Muscle of leg (tissue), 11 donors: ENCODE measurements around the gene B9D1. TPM values are rescaled to one million over a fixed set of nuclear protein-coding genes. Genes with fewer than 3 reads are reported as not detected.

Experiments
- DNase-seq: peaks from one replicate; pipeline ENCODE4 v3.0.0; 2013
- H3K27ac ChIP-seq: one replicate; pipeline ENCODE4 v1.5.1; 2013; ENCODE audit warnings: mild to moderate bottlenecking, low read length, control low read depth
- H3K27me3 ChIP-seq: one replicate; pipeline ENCODE4 v1.6.1; 2013; ENCODE audit warnings: low read length; ENCODE audit not compliant: control insufficient read depth, insufficient read depth
- H3K36me3 ChIP-seq: one replicate; pipeline ENCODE4 v1.6.1; 2013; ENCODE audit warnings: low read length; ENCODE audit not compliant: control insufficient read depth, insufficient read depth
- H3K4me1 ChIP-seq: one replicate; pipeline ENCODE4 v1.6.1; 2013; ENCODE audit warnings: low read length; ENCODE audit not compliant: control insufficient read depth, insufficient read depth
- H3K4me3 ChIP-seq: one replicate; pipeline ENCODE4 v1.5.1; 2013; ENCODE audit warnings: low read length, control low read depth
- H3K9me3 ChIP-seq: replicated peaks from 2 replicates; pipeline ENCODE4 v1.6.1; 2013; ENCODE audit warnings: low read depth, low read length; ENCODE audit not compliant: control insufficient read depth
- WGBS: methylation state at CpG from one replicate; pipeline ENCODE4 v1.1.5; 2013; ENCODE audit warnings: missing lambda C conversion rate; ENCODE audit not compliant: insufficient coverage; 5-methylcytosine and 5-hydroxymethylcytosine counted together
- polyA plus RNA-seq, 8 donors: library from polyadenylated mRNA; unstranded; fragments of 120-200 nt; gene quantifications; one replicate each; pipeline versions ENCODE4 v1.2.1 to v1.2.3, GENCODE V29; 2013; ENCODE audit warnings: inconsistent platforms in 1 of 8, low replicate concordance in 1 of 8; ENCODE audit not compliant: insufficient read length in 8 of 8, insufficient read depth in 1 of 8
- total RNA-seq: library from RNA; stranded (reverse); fragments of 120-200 nt; gene quantifications from one replicate; pipeline ENCODE4 v1.2.4, GENCODE V29; 2013

B9D1 gene
- total and polyA plus RNA-seq, 9 donors = 5.7 to 9.7 (median 6.7) TPM

- no peak for DNase-seq
- H3K4me3 ChIP-seq = no peak overlapping the region
- H3K4me1 ChIP-seq = peaks cover 19% of the 10 kb centered on the region
- H3K9me3 ChIP-seq = no peaks in the 10 kb centered on the region
- peaks cover 16% of the 10 kb centered on the region for H3K36me3 ChIP-seq
- no CpG with 5 or more reads among the region's 1 CpG for WGBS
- no peaks in the 10 kb centered on the region for H3K27me3 ChIP-seq
- H3K27ac ChIP-seq = no peak overlapping the region
Measured at GRCh38 chr17:19375732-19376131, 13.2 kb upstream of the B9D1 start.

- H3K27me3 ChIP-seq = no peaks in the 10 kb centered on the region
- 95% methylated on average over 2 of the region's 5 CpGs for WGBS
- H3K27ac ChIP-seq = no peak overlapping the region
- no peaks in the 10 kb centered on the region for H3K9me3 ChIP-seq
- no peak for DNase-seq
- H3K4me1 ChIP-seq = peaks cover 17% of the 10 kb centered on the region
- H3K36me3 ChIP-seq = peaks cover under 1% of the 10 kb centered on the region
- H3K4me3 ChIP-seq = no peak overlapping the region
Measured at GRCh38 chr17:19374136-19374535, 11.6 kb upstream of the B9D1 start.

- Histone ChIP-seq H3K4me1 (peaks cover 13% of the 10 kb centered on the region), H3K36me3 (no peaks in the 10 kb centered on the region), H3K4me3 (no peak overlapping the region), H3K9me3 (no peaks in the 10 kb centered on the region), H3K27me3 (no peaks in the 10 kb centered on the region), H3K27ac (no peak overlapping the region)
- DNase-seq = peak; percentile 6
- WGBS = 87% methylated on average over 4 of the region's 8 CpGs
Measured at GRCh38 chr17:19372866-19373504, 10.5 kb upstream of the B9D1 start.

DNA sequence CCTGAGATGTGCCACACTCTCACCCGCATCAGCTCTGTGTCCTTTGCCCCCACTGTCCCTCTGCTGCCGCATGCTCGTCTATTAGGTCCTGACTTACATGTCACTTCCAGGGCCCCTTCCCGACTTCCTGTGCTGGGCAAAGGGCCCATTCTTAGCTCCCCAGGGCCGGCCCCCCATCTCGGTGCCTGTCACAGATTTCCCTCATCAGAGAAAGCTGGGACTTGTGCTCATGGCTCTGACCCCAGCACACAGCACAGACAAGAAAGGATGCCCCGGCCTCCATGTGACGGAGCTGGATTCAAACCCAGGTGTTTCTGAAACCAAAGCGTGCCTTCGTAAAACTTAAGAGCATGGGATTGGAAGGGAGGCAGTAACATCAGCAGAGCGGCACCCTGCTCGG, 9.9 kb upstream of the B9D1 start:
- Histone ChIP-seq H3K4me1 (peaks cover 13% of the 10 kb centered on the region), H3K27ac (no peak overlapping the region), H3K36me3 (no peaks in the 10 kb centered on the region), H3K9me3 (no peaks in the 10 kb centered on the region), H3K27me3 (no peaks in the 10 kb centered on the region), H3K4me3 (no peak overlapping the region)
- no peak for DNase-seq
- 62% methylated on average over 8 of the region's 12 CpGs for WGBS

DNA sequence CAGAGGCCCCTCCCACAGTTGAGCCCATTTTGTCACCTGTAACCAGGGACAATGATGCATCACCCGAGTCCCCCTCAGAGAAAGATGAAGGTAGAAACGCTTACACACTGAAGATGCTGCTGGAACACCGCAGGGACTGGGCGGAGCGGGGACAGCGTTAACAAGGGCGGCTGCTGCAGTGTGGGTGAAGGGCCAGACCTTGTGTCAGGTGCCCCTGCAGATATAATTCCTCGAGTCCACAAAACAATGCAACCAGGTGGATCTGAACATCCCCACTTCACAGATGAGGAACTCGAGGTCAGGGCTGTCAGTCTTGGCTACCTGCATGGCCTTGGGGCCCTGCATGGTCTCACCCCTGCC, 9.5 kb upstream of the B9D1 start:
- no peaks in the 10 kb centered on the region for H3K9me3 ChIP-seq
- peaks cover 12% of the 10 kb centered on the region for H3K4me1 ChIP-seq
- 84% methylated on average over 9 of the region's 9 CpGs for WGBS
- no peak overlapping the region for H3K4me3 ChIP-seq
- H3K36me3 ChIP-seq = no peaks in the 10 kb centered on the region
- H3K27ac ChIP-seq = no peak overlapping the region
- DNase-seq = no peak
- H3K27me3 ChIP-seq = no peaks in the 10 kb centered on the region

- Histone ChIP-seq H3K27ac (no peak overlapping the region), H3K4me1 (peaks cover 9% of the 10 kb centered on the region), H3K4me3 (no peak overlapping the region), H3K27me3 (no peaks in the 10 kb centered on the region), H3K9me3 (no peaks in the 10 kb centered on the region), H3K36me3 (no peaks in the 10 kb centered on the region)
- DNase-seq = no peak
- WGBS = 67% methylated on average over 1 of the region's 7 CpGs
Measured at GRCh38 chr17:19371259-19372010, 8.9 kb upstream of the B9D1 start.

- Histone ChIP-seq H3K4me1 (peaks cover 7% of the 10 kb centered on the region), H3K27me3 (no peaks in the 10 kb centered on the region), H3K9me3 (no peaks in the 10 kb centered on the region), H3K36me3 (no peaks in the 10 kb centered on the region), H3K4me3 (no peak overlapping the region), H3K27ac (no peak overlapping the region)
- no peak for DNase-seq
- WGBS = 80% methylated on average over 2 of the region's 7 CpGs
Measured at GRCh38 chr17:19370493-19370960, 8.0 kb upstream of the B9D1 start.

DNA sequence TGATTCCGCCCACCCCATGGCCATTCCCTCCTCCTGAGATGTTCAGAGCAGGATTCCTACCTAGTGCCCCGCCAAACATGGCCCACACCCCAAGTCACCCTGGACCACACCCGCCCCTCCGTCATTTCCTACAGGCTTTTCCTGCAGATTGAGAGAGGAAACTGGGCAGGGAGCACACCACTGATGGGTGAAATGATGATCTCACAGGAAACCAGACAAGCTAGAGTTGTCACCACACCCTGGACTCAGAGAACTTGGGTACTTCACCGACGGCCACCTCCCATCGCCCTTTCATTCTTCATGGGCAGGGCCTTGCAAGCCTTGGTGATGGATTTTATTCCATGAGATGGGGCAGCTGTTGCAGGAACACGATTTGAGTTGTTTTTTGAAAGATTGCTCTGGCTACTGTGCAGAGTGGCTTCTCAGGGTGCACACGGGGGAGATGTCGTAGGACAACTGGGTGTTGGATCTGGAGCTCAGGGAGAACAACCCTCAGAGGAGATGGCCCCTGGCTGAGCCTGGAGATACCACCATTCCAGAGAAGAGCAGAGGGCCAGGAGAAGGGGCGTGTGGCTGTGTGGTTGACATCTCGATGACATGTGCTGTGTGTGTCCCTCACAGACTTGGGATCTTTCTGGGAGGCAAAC, 7.4 kb upstream of the B9D1 start:
- Histone ChIP-seq H3K4me3 (no peak overlapping the region), H3K9me3 (no peaks in the 10 kb centered on the region), H3K27ac (no peak overlapping the region), H3K36me3 (no peaks in the 10 kb centered on the region), H3K27me3 (no peaks in the 10 kb centered on the region), H3K4me1 (peaks cover 13% of the 10 kb centered on the region)
- WGBS = 85% methylated on average over 10 of the region's 12 CpGs
- DNase-seq = no peak

DNA sequence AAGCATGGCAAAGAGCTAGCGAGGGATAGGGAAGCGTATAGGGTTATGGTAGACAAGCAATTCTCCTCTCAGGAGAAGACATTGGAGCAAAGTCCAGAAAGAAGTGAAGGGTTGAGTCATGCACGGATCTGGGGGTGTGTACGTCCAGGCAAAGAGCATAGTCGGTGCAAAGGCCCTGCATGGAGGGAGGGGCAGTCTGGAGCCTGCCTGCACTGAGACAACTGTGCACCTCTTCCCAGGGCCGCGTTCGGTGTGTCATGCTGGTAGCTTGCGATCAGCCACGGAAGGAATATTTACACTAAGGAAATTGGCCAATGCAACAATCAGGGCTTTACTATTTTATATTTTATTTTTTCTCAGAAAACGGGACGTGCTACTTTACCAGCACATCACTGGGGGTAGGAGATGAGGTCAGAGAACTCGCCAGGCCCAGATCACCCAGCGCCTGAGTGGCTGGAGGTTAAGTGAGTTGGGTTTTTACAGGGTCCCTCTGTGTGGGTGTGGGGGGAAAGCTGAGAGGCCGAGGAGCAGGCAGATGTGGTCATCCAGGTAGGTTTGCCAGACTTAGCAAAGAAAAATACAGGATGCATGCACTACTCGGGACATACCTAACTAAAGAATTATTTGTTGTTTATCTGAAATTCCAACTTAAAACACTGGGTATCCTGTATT, 6.7 kb upstream of the B9D1 start:
- Histone ChIP-seq H3K4me1 (peaks cover 20% of the 10 kb centered on the region), H3K27ac (no peak overlapping the region), H3K36me3 (no peaks in the 10 kb centered on the region), H3K27me3 (no peaks in the 10 kb centered on the region), H3K9me3 (no peaks in the 10 kb centered on the region), H3K4me3 (no peak overlapping the region)
- DNase-seq = no peak
- WGBS = 87% methylated on average over 8 of the region's 16 CpGs

DNA sequence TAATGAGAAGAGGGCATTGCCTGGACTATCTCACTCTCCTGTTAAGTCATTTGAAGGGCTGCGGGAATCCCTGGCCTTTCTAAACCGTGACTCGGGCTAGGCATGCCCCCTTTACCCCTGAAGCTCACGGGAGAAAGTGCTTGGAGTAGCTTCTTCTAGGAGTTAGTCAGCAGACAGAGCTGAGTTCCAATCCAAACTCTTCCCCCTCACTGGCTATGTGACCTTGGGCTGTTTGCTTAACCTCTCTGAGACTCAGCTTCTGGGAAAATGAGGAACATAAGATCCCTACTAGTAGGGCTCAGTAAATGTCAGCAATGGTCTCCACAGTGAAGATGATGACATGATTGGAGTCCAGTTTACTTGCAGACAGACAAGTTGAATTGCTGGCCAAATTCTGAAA, 5.7 kb upstream of the B9D1 start:
- DNase-seq = no peak
- Histone ChIP-seq H3K9me3 (no peaks in the 10 kb centered on the region), H3K27ac (no peak overlapping the region), H3K4me1 (peaks cover 30% of the 10 kb centered on the region), H3K27me3 (no peaks in the 10 kb centered on the region), H3K4me3 (no peak overlapping the region), H3K36me3 (no peaks in the 10 kb centered on the region)
- WGBS = 78% methylated on average over 4 of the region's 4 CpGs
